ENCODE results near the gene CHST11. TPM values are rescaled to one million over a fixed set of nuclear protein-coding genes. Genes with fewer than 3 reads are reported as not detected.

Gene CHST11
- total and polyA plus RNA-seq, 2 donors from 2014 or later: 2.0 to 23.3 TPM

DNA sequence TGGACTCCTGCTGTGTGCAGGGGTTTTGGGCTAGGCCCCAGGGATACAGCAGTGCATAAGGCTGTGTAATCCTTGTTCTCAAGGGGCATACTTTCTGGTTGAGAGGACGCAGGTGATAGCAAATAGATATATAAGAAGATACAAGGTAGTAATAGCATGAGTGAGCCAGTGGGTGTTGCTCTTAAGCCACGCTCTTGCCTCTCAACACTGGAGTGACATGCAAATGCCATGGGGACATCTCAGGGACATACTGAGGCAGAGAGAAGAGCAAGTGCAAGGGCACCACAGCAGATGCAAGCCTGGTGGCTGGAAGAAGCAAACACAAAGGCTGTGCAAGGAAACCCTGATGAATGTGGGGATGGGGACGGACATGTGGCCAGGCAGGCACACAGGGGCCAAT, 223.3 kb downstream of the CHST11 start:
- no peak for FAIRE-seq
- TF ChIP-seq, protein P1, sequence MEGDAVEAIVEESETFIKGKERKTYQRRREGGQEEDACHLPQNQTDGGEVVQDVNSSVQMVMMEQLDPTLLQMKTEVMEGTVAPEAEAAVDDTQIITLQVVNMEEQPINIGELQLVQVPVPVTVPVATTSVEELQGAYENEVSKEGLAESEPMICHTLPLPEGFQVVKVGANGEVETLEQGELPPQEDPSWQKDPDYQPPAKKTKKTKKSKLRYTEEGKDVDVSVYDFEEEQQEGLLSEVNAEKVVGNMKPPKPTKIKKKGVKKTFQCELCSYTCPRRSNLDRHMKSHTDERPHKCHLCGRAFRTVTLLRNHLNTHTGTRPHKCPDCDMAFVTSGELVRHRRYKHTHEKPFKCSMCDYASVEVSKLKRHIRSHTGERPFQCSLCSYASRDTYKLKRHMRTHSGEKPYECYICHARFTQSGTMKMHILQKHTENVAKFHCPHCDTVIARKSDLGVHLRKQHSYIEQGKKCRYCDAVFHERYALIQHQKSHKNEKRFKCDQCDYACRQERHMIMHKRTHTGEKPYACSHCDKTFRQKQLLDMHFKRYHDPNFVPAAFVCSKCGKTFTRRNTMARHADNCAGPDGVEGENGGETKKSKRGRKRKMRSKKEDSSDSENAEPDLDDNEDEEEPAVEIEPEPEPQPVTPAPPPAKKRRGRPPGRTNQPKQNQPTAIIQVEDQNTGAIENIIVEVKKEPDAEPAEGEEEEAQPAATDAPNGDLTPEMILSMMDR (IDR thresholded peaks at IDR 0.05; ENCODE audit: borderline replicate concordance, extremely low read depth, insufficient read depth): peak; percentile 10
- no peaks in the 10 kb centered on the region for H3K4me1 ChIP-seq (ENCODE audit: control insufficient read depth in 2 of 3, insufficient read depth in 2 of 3, low read depth in 1 of 3, low read length in 3 of 3)
- H3K27me3 ChIP-seq (ENCODE audit: control insufficient read depth, insufficient read depth, low read length): no peaks in the 10 kb centered on the region
- no peaks in the 10 kb centered on the region for H3K9me3 ChIP-seq (ENCODE audit: control insufficient read depth in 2 of 3, insufficient read depth in 1 of 3, low read length in 3 of 3)
- DNase-seq: no peak
- H3K4me3 ChIP-seq (ENCODE audit: low read length in 3 of 3): no peak overlapping the region
- no peak overlapping the region for H3K27ac ChIP-seq (ENCODE audit: low read depth in 2 of 2, low read length in 2 of 2)
- intact Hi-C loops (cut with DNase I): no loop called here
- H3K36me3 ChIP-seq (ENCODE audit: control insufficient read depth in 2 of 3, insufficient read depth in 3 of 3, low read length in 3 of 3): no peaks in the 10 kb centered on the region
- H3K9ac ChIP-seq (ENCODE audit: low read length in 3 of 3): no peak overlapping the region

DNA sequence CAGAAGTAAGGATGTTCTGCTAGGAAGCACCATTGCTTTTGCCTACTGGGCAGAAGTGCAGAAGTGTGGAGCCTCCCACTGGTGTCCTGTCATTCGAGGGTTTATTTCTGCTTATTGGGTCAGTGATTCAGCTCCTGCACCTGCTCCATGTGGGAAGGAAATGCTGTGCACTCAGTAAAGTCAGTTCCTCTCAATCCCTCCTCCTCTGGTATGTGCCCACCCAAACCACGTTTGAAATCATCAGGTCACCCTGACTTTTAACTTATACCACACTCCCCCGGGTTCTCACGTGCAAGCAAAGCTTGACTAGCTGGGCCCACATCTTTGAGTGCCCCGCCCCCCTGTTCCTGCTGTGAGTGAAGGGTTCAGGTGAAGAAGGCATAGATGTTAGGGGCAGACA, 223.7 kb downstream of the CHST11 start:
- Histone ChIP-seq H3K4me1 (ENCODE audit: control insufficient read depth in 2 of 3, insufficient read depth in 2 of 3, low read depth in 1 of 3, low read length in 3 of 3) (no peaks in the 10 kb centered on the region), H3K27ac (ENCODE audit: low read depth in 2 of 2, low read length in 2 of 2) (no peak overlapping the region), H3K4me3 (ENCODE audit: low read length in 3 of 3) (no peak overlapping the region), H3K27me3 (ENCODE audit: control insufficient read depth, insufficient read depth, low read length) (no peaks in the 10 kb centered on the region), H3K9me3 (ENCODE audit: control insufficient read depth in 2 of 3, insufficient read depth in 1 of 3, low read length in 3 of 3) (no peaks in the 10 kb centered on the region), H3K9ac (ENCODE audit: low read length in 3 of 3) (no peak overlapping the region), H3K36me3 (ENCODE audit: control insufficient read depth in 2 of 3, insufficient read depth in 3 of 3, low read length in 3 of 3) (no peaks in the 10 kb centered on the region)
- no peak for DNase-seq
- FAIRE-seq: no peak
- TF ChIP-seq, protein P1 (IDR thresholded peaks at IDR 0.05; ENCODE audit: borderline replicate concordance, extremely low read depth, insufficient read depth): no peak
- intact Hi-C loops (cut with DNase I): no loop called here

DNA sequence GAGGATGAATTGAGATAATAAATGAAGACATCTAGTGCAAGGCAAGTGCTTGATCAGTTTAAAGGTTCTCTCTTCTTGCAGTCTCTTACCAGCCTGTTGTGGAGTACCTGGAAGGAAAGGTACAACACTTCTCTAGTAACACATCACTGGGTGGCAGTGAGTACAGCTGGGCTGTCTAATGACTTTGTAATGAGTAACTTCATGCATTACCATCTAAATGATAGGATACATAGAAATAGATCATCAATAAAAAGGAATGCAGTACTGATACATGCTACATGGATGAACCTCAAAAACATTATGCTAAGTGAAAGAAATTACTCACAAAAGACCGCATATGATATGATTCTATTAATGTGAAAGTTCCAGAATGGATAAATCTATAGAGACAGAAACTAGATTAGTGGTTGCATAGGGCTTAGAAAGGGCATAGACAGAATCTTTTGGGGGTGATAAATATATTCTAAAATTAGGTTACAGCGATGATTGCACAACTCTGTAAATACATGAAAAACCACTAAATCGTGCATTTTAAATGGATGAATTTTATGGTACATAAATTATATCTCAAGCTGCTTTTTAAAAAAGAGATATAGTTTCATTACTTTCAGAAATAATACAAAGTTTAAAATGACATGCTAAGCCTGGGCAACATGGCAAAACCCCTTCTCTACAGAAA, 224.4 kb downstream of the CHST11 start:
- Histone ChIP-seq H3K36me3 (ENCODE audit: control insufficient read depth in 2 of 3, insufficient read depth in 3 of 3, low read length in 3 of 3) (no peaks in the 10 kb centered on the region), H3K9ac (ENCODE audit: low read length in 3 of 3) (no peak overlapping the region), H3K27me3 (ENCODE audit: control insufficient read depth, insufficient read depth, low read length) (no peaks in the 10 kb centered on the region), H3K4me3 (ENCODE audit: low read length in 3 of 3) (no peak overlapping the region), H3K4me1 (ENCODE audit: control insufficient read depth in 2 of 3, insufficient read depth in 2 of 3, low read depth in 1 of 3, low read length in 3 of 3) (no peaks in the 10 kb centered on the region), H3K27ac (ENCODE audit: low read depth in 2 of 2, low read length in 2 of 2) (no peak overlapping the region), H3K9me3 (ENCODE audit: control insufficient read depth in 2 of 3, insufficient read depth in 1 of 3, low read length in 3 of 3) (no peaks in the 10 kb centered on the region)
- DNase-seq (no peak), FAIRE-seq (no peak)
- intact Hi-C loops (cut with DNase I): no loop called here
- TF ChIP-seq, protein P1 (IDR thresholded peaks at IDR 0.05; ENCODE audit: borderline replicate concordance, extremely low read depth, insufficient read depth): no peak
